Astrocyte of the cerebellum (primary cell): ENCODE data around the gene GRK4.

Experiments
- DNase-seq: peaks from one replicate; pipeline ENCODE4 v3.0.0-alpha.2; 2011; ENCODE audit warnings: low read depth
- H3K4me3 ChIP-seq: 2 replicates; pipeline ENCODE4 v1.5.1; 2011; ENCODE audit warnings: mild to moderate bottlenecking, low read depth, low read length, moderate library complexity
- CTCF ChIP-seq: IDR thresholded peaks from 2 replicates; pipeline ENCODE4 v1.5.1; 2012; ENCODE audit warnings: low read length, low read depth, moderate library complexity, mild to moderate bottlenecking; ENCODE audit errors: missing control alignments
- in situ Hi-C: cut with HindIII; loops from 2 replicates; pipeline ENCODE4 v1.10.0; 2017; ENCODE audit warnings: low sequenced_read_pairs

Gene GRK4

GRCh38 chr4:2932321-2932950 lies 30.9 kb upstream of the GRK4 start:
- H3K4me3 ChIP-seq: peak overlapping the region; percentile 64
- DNase-seq: no peak
- in situ Hi-C loops: no loop called here
- TF ChIP-seq CTCF: no peak

- no peak for DNase-seq
- peak overlapping the region; percentile 64 for H3K4me3 ChIP-seq
- no peak for TF ChIP-seq CTCF
- in situ Hi-C loops: no loop called here
Observed at GRCh38 chr4:2932951-2933565, 30.3 kb upstream of the GRK4 start.

- no peak for TF ChIP-seq CTCF
- in situ Hi-C loops: no loop called here
- H3K4me3 ChIP-seq: peak overlapping the region; percentile 64
- DNase-seq: no peak
Observed at GRCh38 chr4:2933566-2934076, 29.8 kb upstream of the GRK4 start.

- peak overlapping the region; percentile 91 for H3K4me3 ChIP-seq
- no peak for DNase-seq
- no peak for TF ChIP-seq CTCF
- in situ Hi-C loops: no loop called here
Observed at GRCh38 chr4:2934077-2934812, 29.1 kb upstream of the GRK4 start.

- no peak for TF ChIP-seq CTCF
- in situ Hi-C loops: loop anchor here (5.0 kb wide), 1 partner anchor 57 kb away; no protein-coding TSS in a partner anchor
- peak; percentile 54 for DNase-seq
- peak overlapping the region; percentile 91 for H3K4me3 ChIP-seq
Observed at GRCh38 chr4:2934813-2935761, 28.3 kb upstream of the GRK4 start.
